VCaP (cell line): ENCODE results near the gene CCR3.

Source experiments
- H3K27ac ChIP-seq: fragments of 450-650 bp; 2 replicates; pipeline ENCODE4 v1.5.1; 2017
- CTCF ChIP-seq: fragments of 450-650 bp; conservative IDR thresholded peaks from 2 replicates; pipeline ENCODE4 v1.5.1; 2017; ENCODE audit warnings: mild to moderate bottlenecking, moderate library complexity

CCR3 gene

GRCh38 chr3:46238386-46238785 is 3.9 kb upstream of the CCR3 start:
- no peak overlapping the region for H3K27ac ChIP-seq
- TF ChIP-seq CTCF = no peak

- no peak for TF ChIP-seq CTCF
- H3K27ac ChIP-seq = no peak overlapping the region
Observed at GRCh38 chr3:46239301-46239938, 2.8 kb upstream of the CCR3 start.

- no peak for TF ChIP-seq CTCF
- H3K27ac ChIP-seq = no peak overlapping the region
Observed at GRCh38 chr3:46239952-46240351, 2.3 kb upstream of the CCR3 start.

- TF ChIP-seq CTCF = no peak
- H3K27ac ChIP-seq = no peak overlapping the region
Observed at GRCh38 chr3:46243560-46243959, 1.3 kb downstream of the CCR3 start.

- TF ChIP-seq CTCF = no peak
- H3K27ac ChIP-seq = no peak overlapping the region
Observed at GRCh38 chr3:46245146-46245545, 2.9 kb downstream of the CCR3 start.

GRCh38 chr3:46252980-46253379 is 10.7 kb downstream of the CCR3 start:
- TF ChIP-seq CTCF = no peak
- H3K27ac ChIP-seq = no peak overlapping the region

GRCh38 chr3:46258525-46258924 is 16.3 kb downstream of the CCR3 start:
- no peak for TF ChIP-seq CTCF
- H3K27ac ChIP-seq = no peak overlapping the region
